Kidney (tissue), 14 donors: ENCODE measurements around the gene ARIH2. TPM values are rescaled to one million over a fixed set of nuclear protein-coding genes. Genes with fewer than 3 reads are reported as not detected.
A peak's percentile ranks its signal among the peaks of the same experiment; 100 is the strongest.

Source experiments
- DNase-seq, 5 donors: peaks; one replicate each; pipeline ENCODE4 v3.0.0-alpha.2; 2013 to 2020
- FAIRE-seq: peaks from 2 replicates; lab custom pipeline; 2012; peaks lifted over from hg19 to GRCh38; lab: Jason Lieb, UNC
- H3K27ac ChIP-seq, 2 donors: one replicate each; pipeline ENCODE4 v1.7.0; 2013; ENCODE audit warnings: low read depth in 2 of 2, low read length in 2 of 2, inconsistent platforms in 1 of 2
- H3K27me3 ChIP-seq: one replicate; pipeline ENCODE4 v1.7.1; 2013; ENCODE audit warnings: low read length, inconsistent platforms; ENCODE audit not compliant: control insufficient read depth, insufficient read depth
- H3K36me3 ChIP-seq, 3 donors: one replicate each; pipeline versions ENCODE4 v1.7.0 to v1.7.1; 2013; ENCODE audit warnings: low read length in 3 of 3, control low read depth in 1 of 3, inconsistent platforms in 1 of 3; ENCODE audit not compliant: insufficient read depth in 3 of 3, control insufficient read depth in 2 of 3
- H3K4me1 ChIP-seq, 3 donors: one replicate each; pipeline versions ENCODE4 v1.7.0 to v1.7.1; 2013; ENCODE audit warnings: low read length in 3 of 3, inconsistent platforms in 1 of 3, low read depth in 1 of 3; ENCODE audit not compliant: control insufficient read depth in 2 of 3, insufficient read depth in 2 of 3
- H3K4me3 ChIP-seq, 3 donors: one replicate each; pipeline versions ENCODE4 v1.7.0 to v1.8.1; 2013; ENCODE audit warnings: low read length in 3 of 3, control low read depth in 1 of 3, inconsistent platforms in 1 of 3
- H3K9ac ChIP-seq, 3 donors: one replicate each; pipeline versions ENCODE4 v1.7.0 to v1.7.1; 2013; ENCODE audit warnings: low read length in 3 of 3, control low read depth in 1 of 3, inconsistent platforms in 1 of 3
- H3K9me3 ChIP-seq, 3 donors: one replicate each; pipeline versions ENCODE4 v1.7.0 to v1.7.1; 2013; ENCODE audit warnings: low read length in 3 of 3, control low read depth in 1 of 3, inconsistent platforms in 1 of 3; ENCODE audit not compliant: control insufficient read depth in 2 of 3, insufficient read depth in 1 of 3
- intact Hi-C: fragments of 100-400 bp; cut with DNase I; formaldehyde crosslinking; loops from one replicate; pipeline ENCODE4 v1.11.1; 2022
- polyA plus RNA-seq: library from polyadenylated mRNA; stranded (reverse); fragments of 350-450 nt; fragmentation: Illumina TruSeq; extraction: RNeasy Lipid Tissue Mini Kit (QIAGEN cat#74804); gene quantifications from one replicate; pipeline ENCODE4 v1.2.3, GENCODE V29; 2014; ENCODE audit warnings: low read depth, low replicate concordance; ENCODE audit not compliant: insufficient read depth
- total RNA-seq: library from RNA; stranded (reverse); fragmentation: NEBNext Ultra II Directional; extraction: Animal tissue kit (Norgen Biotek cat#: 25700); gene quantifications from one replicate; pipeline ENCODE4 v1.2.1, GENCODE V29; 2021
- TF ChIP-seq, protein P1 (sequence below): IDR thresholded peaks from 3 replicates; pipeline ENCODE4 v1.5.1; 2012; ENCODE audit warnings: mild to moderate bottlenecking, moderate library complexity, borderline replicate concordance; ENCODE audit not compliant: insufficient read depth; ENCODE audit errors: extremely low read depth
- donor health status: control.
- donor health status: control.
- donor health status: control.
- donor health status: control.
- donor health status: control.
- donor health status: DM: yes; HTN: yes; CAD: no.
- donor health status: Normal renal cell carcinoma (clear cell type).

The ARIH2 gene
- total and polyA plus RNA-seq, 2 donors from 2014 or later: 30.4 to 75.7 TPM

- intact Hi-C loops: no loop called here
- no peak for DNase-seq
- peaks cover 0 to 21% (median 5%) of the 10 kb centered on the region in 3 donors for H3K4me1 ChIP-seq
- no peak overlapping the region for H3K27ac ChIP-seq
- no peaks in the 10 kb centered on the region for H3K27me3 ChIP-seq
- peak overlapping the region in 1 of 3 donors; percentile 51 for H3K9ac ChIP-seq
- H3K4me3 ChIP-seq: peak overlapping the region in 1 of 3 donors; percentile 88
- no peak for FAIRE-seq
- TF ChIP-seq, protein P1, sequence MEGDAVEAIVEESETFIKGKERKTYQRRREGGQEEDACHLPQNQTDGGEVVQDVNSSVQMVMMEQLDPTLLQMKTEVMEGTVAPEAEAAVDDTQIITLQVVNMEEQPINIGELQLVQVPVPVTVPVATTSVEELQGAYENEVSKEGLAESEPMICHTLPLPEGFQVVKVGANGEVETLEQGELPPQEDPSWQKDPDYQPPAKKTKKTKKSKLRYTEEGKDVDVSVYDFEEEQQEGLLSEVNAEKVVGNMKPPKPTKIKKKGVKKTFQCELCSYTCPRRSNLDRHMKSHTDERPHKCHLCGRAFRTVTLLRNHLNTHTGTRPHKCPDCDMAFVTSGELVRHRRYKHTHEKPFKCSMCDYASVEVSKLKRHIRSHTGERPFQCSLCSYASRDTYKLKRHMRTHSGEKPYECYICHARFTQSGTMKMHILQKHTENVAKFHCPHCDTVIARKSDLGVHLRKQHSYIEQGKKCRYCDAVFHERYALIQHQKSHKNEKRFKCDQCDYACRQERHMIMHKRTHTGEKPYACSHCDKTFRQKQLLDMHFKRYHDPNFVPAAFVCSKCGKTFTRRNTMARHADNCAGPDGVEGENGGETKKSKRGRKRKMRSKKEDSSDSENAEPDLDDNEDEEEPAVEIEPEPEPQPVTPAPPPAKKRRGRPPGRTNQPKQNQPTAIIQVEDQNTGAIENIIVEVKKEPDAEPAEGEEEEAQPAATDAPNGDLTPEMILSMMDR: no peak
- peaks cover 0 to 5% (median 2%) of the 10 kb centered on the region in 3 donors for H3K36me3 ChIP-seq
- no peaks in the 10 kb centered on the region for H3K9me3 ChIP-seq
Observed at GRCh38 chr3:48991851-48992545, 73.4 kb downstream of the ARIH2 start.

GRCh38 chr3:48993834-48994233 is 75.2 kb downstream of the ARIH2 start:
- H3K27me3 ChIP-seq: no peaks in the 10 kb centered on the region
- FAIRE-seq (no peak), DNase-seq (no peak)
- H3K36me3 ChIP-seq: peaks cover 0 to 6% (median 2%) of the 10 kb centered on the region in 3 donors
- H3K27ac ChIP-seq: no peak overlapping the region
- TF ChIP-seq, protein P1: no peak
- H3K9ac ChIP-seq: no peak overlapping the region
- intact Hi-C loops: no loop called here
- H3K9me3 ChIP-seq: no peaks in the 10 kb centered on the region
- H3K4me1 ChIP-seq: peaks cover 0 to 26% (median 5%) of the 10 kb centered on the region in 3 donors
- no peak overlapping the region for H3K4me3 ChIP-seq

- no peak for FAIRE-seq
- intact Hi-C loops: no loop called here
- no peaks in the 10 kb centered on the region for H3K9me3 ChIP-seq
- H3K36me3 ChIP-seq: peaks cover 0 to 6% (median 2%) of the 10 kb centered on the region in 3 donors
- DNase-seq: no peak
- no peak overlapping the region for H3K4me3 ChIP-seq
- TF ChIP-seq, protein P1: no peak
- no peaks in the 10 kb centered on the region for H3K27me3 ChIP-seq
- H3K4me1 ChIP-seq: peaks cover 0 to 6% (median 0%) of the 10 kb centered on the region in 3 donors
- H3K9ac ChIP-seq: no peak overlapping the region
- H3K27ac ChIP-seq: no peak overlapping the region
Observed at GRCh38 chr3:48996640-48997039, 78.0 kb downstream of the ARIH2 start.
